ENCODE data around the gene UMOD. TPM values are rescaled to one million over a fixed set of nuclear protein-coding genes. Genes with fewer than 3 reads are reported as not detected.

Gene UMOD
- total RNA-seq, 2 experiments from 2014 or later: not detected

GRCh38 chr16:20332411-20332810 is 20.1 kb downstream of the UMOD start:
- TF ChIP-seq, protein P1, sequence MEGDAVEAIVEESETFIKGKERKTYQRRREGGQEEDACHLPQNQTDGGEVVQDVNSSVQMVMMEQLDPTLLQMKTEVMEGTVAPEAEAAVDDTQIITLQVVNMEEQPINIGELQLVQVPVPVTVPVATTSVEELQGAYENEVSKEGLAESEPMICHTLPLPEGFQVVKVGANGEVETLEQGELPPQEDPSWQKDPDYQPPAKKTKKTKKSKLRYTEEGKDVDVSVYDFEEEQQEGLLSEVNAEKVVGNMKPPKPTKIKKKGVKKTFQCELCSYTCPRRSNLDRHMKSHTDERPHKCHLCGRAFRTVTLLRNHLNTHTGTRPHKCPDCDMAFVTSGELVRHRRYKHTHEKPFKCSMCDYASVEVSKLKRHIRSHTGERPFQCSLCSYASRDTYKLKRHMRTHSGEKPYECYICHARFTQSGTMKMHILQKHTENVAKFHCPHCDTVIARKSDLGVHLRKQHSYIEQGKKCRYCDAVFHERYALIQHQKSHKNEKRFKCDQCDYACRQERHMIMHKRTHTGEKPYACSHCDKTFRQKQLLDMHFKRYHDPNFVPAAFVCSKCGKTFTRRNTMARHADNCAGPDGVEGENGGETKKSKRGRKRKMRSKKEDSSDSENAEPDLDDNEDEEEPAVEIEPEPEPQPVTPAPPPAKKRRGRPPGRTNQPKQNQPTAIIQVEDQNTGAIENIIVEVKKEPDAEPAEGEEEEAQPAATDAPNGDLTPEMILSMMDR (conservative IDR thresholded peaks at IDR 0.05; ENCODE audit: low read length): no peak
- no peak for TF ChIP-seq EZH2phosphoT487 (IDR thresholded peaks at IDR 0.05; ENCODE audit: borderline replicate concordance, low read depth, low read length)
- no peaks in the 10 kb centered on the region for H3K9me2 ChIP-seq (ENCODE audit: insufficient read depth, low read length)
- no peaks in the 10 kb centered on the region for H3K36me3 ChIP-seq (ENCODE audit: insufficient read depth, low read length)
- CTCF ChIA-PET (ENCODE audit: unreplicated experiment): no interaction called here
- intact Hi-C loops (cut with micrococcal nuclease; ENCODE audit: unreplicated experiment): no loop called here
- no peaks in the 10 kb centered on the region for H3K79me2 ChIP-seq (ENCODE audit: insufficient read depth, low read depth, low read length)
- H3K4me3 ChIP-seq (ENCODE audit: low read depth, low read length, poor library complexity, severe bottlenecking): no peak overlapping the region
- no TSS peak for BruUV-seq (replicated peaks)
- no peak overlapping the region for H3K4me2 ChIP-seq (ENCODE audit: low read length)
- no peaks in the 10 kb centered on the region for H3K4me1 ChIP-seq (ENCODE audit: insufficient read depth, low read length, poor library complexity, severe bottlenecking)
- H4K20me1 ChIP-seq (ENCODE audit: insufficient read depth, low read length): no peaks in the 10 kb centered on the region
- DNase-seq (ENCODE audit: low spot score): no peak
- POLR2A ChIA-PET: no interaction called here
- H3K27ac ChIP-seq (ENCODE audit: low read depth, low read length, poor library complexity, severe bottlenecking): no peak overlapping the region
- H2AFZ ChIP-seq (ENCODE audit: low read length): no peak overlapping the region
- no peaks in the 10 kb centered on the region for H3K9me3 ChIP-seq (ENCODE audit: low read length)

DNA sequence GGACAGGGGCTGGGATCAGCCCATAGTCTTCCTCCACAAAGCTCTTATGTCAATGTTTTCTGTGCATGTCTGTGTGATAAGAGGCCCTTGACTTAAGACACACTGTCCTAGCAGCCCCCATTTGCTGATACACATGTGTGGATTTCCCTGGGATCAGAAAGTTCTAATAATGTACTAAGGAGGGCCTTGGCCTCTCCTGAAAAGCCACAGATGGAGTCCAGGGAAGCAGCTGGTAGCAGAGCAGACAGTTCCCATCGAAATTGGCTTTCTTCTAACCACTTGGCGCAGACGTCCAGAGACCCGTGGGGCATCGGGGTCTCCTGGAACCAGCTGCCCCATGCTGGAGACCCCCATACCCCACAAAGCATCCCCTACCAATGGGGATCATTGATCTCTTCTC is 20.9 kb downstream of the UMOD start:
- Histone ChIP-seq H3K4me1 (ENCODE audit: insufficient read depth, low read length, poor library complexity, severe bottlenecking) (no peaks in the 10 kb centered on the region), H3K79me2 (ENCODE audit: insufficient read depth, low read depth, low read length) (no peaks in the 10 kb centered on the region), H3K27ac (ENCODE audit: low read depth, low read length, poor library complexity, severe bottlenecking) (no peak overlapping the region), H2AFZ (ENCODE audit: low read length) (no peak overlapping the region), H3K36me3 (ENCODE audit: insufficient read depth, low read length) (no peaks in the 10 kb centered on the region), H4K20me1 (ENCODE audit: insufficient read depth, low read length) (no peaks in the 10 kb centered on the region), H3K9me2 (ENCODE audit: insufficient read depth, low read length) (no peaks in the 10 kb centered on the region), H3K4me3 (ENCODE audit: low read depth, low read length, poor library complexity, severe bottlenecking) (no peak overlapping the region), H3K4me2 (ENCODE audit: low read length) (no peak overlapping the region), H3K9me3 (ENCODE audit: low read length) (no peaks in the 10 kb centered on the region)
- ChIA-PET CTCF (ENCODE audit: unreplicated experiment) (no interaction called here), POLR2A (no interaction called here)
- no TSS peak for BruUV-seq (replicated peaks)
- TF ChIP-seq EZH2phosphoT487 (IDR thresholded peaks at IDR 0.05; ENCODE audit: borderline replicate concordance, low read depth, low read length): no peak
- TF ChIP-seq, protein P1 (conservative IDR thresholded peaks at IDR 0.05; ENCODE audit: low read length): no peak
- intact Hi-C loops (cut with micrococcal nuclease; ENCODE audit: unreplicated experiment): no loop called here
- DNase-seq (ENCODE audit: low spot score): no peak

DNA sequence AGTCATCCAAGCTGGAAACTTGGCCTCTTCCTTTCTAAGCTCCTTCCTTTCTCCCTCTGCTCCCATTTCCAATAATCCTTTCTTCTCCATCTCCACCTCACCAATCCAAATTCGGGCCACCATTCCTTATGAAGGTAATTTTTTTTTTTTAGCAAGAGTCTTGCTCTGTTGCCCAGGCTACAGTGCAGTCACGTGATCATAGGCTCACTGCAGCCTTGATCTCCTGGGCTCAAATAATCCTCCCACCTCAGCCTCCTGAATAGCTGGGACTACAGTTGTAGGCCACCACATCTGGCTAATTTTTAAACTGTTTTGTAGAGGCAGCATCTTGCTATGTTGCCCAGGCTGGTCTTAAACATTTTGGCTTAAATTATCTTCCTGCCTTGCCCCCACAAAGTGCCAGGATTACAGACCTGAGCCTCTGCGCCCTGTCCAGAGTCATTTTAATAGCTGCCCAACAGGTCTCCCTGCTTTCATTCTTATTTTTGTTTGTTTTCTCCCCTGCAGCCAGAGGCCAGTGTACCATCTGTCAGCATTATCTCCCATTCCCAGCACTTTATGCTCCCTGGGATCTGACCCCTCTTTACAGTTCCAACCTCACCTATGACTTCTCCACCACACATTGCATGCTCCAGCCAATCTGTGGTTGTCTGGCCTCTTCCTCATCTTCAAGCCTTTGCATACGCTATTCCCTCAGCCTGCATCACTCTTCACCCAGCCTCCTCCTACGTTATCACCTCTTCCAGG is 22.9 kb downstream of the UMOD start:
- POLR2A ChIA-PET: no interaction called here
- no TSS peak for BruUV-seq (replicated peaks)
- H4K20me1 ChIP-seq (ENCODE audit: insufficient read depth, low read length): no peaks in the 10 kb centered on the region
- no peaks in the 10 kb centered on the region for H3K9me2 ChIP-seq (ENCODE audit: insufficient read depth, low read length)
- no peaks in the 10 kb centered on the region for H3K79me2 ChIP-seq (ENCODE audit: insufficient read depth, low read depth, low read length)
- no peak overlapping the region for H3K4me2 ChIP-seq (ENCODE audit: low read length)
- H3K4me3 ChIP-seq (ENCODE audit: low read depth, low read length, poor library complexity, severe bottlenecking): no peak overlapping the region
- intact Hi-C loops (cut with micrococcal nuclease; ENCODE audit: unreplicated experiment): no loop called here
- no peaks in the 10 kb centered on the region for H3K4me1 ChIP-seq (ENCODE audit: insufficient read depth, low read length, poor library complexity, severe bottlenecking)
- TF ChIP-seq, protein P1 (conservative IDR thresholded peaks at IDR 0.05; ENCODE audit: low read length): no peak
- TF ChIP-seq EZH2phosphoT487 (IDR thresholded peaks at IDR 0.05; ENCODE audit: borderline replicate concordance, low read depth, low read length): no peak
- no peak for DNase-seq (ENCODE audit: low spot score)
- H3K9me3 ChIP-seq (ENCODE audit: low read length): no peaks in the 10 kb centered on the region
- CTCF ChIA-PET (ENCODE audit: unreplicated experiment): no interaction called here
- no peak overlapping the region for H3K27ac ChIP-seq (ENCODE audit: low read depth, low read length, poor library complexity, severe bottlenecking)
- H3K36me3 ChIP-seq (ENCODE audit: insufficient read depth, low read length): no peaks in the 10 kb centered on the region
- H2AFZ ChIP-seq (ENCODE audit: low read length): no peak overlapping the region
